Measurements from ENCODE around the gene CDK3. TPM values are rescaled to one million over a fixed set of nuclear protein-coding genes. Genes with fewer than 3 reads are reported as not detected.
A peak's percentile ranks its signal among the peaks of the same experiment; 100 is the strongest.
"Not testable (repeated sequence)": the region's sequence is repeated elsewhere in the genome, so short reads cannot be mapped to it uniquely, and the experiment has no call there.

Gene CDK3
- total RNA-seq, 4 donors from 2014 or later, result 5.6 to 33.1 (median 9.6) TPM

- TF ChIP-seq CTCF (IDR thresholded peaks at IDR 0.05), result no peak
- TF ChIP-seq POLR2AphosphoS5 (IDR thresholded peaks at IDR 0.05), result no peak
- no peak for TF ChIP-seq POLR2A (IDR thresholded peaks at IDR 0.05)
- TF ChIP-seq EP300 (IDR thresholded peaks at IDR 0.05), result no peak
- Histone ChIP-seq H3K9me3 (no peaks in the 10 kb centered on the region), H3K27ac (no peak overlapping the region), H3K36me3 (peaks cover 63% of the 10 kb centered on the region), H3K27me3 (no peaks in the 10 kb centered on the region), H3K4me1 (peaks cover 12% of the 10 kb centered on the region), H3K4me3 (no peak overlapping the region)
- WGBS, result 65% methylated on average over 6 of the region's 6 CpGs
- no peak for DNase-seq (ENCODE audit: low spot score in 2 of 2)
These were observed 38.5 kb downstream of the CDK3 start for GRCh38 chr17:76039121-76039520.

DNA sequence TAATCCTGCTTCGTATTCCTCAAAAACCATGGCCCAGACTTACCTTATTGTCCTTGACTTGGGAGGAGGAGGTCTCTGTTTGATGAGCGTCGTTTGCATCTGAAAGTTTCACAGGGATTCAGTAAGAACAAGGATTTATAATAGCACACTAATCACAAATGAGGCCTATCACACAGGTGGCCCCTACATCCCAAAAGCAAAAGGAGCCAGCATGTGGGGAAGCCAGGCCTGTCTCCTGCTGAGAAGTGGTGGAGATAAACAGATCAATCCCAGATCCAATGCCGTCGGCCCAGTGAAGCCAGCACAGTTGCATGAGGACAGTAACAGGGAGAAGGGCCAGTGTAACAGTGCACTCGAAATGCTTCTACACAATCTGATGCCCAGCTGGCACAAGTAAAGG lies 39.7 kb downstream of the CDK3 start:
- no peak for DNase-seq (ENCODE audit: low spot score in 2 of 2)
- H3K4me1 ChIP-seq, result peaks cover 21% of the 10 kb centered on the region
- H3K9me3 ChIP-seq, result no peaks in the 10 kb centered on the region
- TF ChIP-seq POLR2AphosphoS5 (IDR thresholded peaks at IDR 0.05) (no peak), POLR2A (IDR thresholded peaks at IDR 0.05) (no peak)
- WGBS, result 71% methylated on average over 6 of the region's 6 CpGs
- no peaks in the 10 kb centered on the region for H3K27me3 ChIP-seq
- no peak overlapping the region for H3K4me3 ChIP-seq
- H3K27ac ChIP-seq, result no peak overlapping the region
- peaks cover 75% of the 10 kb centered on the region for H3K36me3 ChIP-seq

DNA sequence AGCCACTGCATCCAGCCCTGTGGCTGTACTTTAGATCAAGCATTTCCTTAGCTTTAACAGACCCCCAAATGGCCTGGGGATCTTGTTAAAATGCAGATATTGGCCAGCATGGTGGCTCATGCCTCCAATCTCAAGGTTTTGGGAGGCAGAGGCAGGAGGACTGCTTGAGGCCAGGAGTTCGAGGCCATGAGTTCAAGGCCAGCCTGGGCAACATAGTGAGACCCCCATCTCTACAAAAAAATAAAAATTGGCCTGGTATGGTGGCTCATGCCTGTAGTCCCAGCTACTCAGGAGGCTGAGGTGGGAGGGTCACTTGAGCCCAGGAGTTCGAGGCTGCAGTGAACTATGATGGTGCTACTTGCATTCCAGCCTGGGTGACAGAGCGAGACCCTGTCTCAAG lies 42.2 kb downstream of the CDK3 start:
- Histone ChIP-seq H3K4me1 (peaks cover 13% of the 10 kb centered on the region), H3K36me3 (peaks cover 100% of the 10 kb centered on the region)
- not testable (repeated sequence) for H3K27me3 ChIP-seq; H3K27ac ChIP-seq; DNase-seq (ENCODE audit: low spot score in 2 of 2); H3K4me3 ChIP-seq; H3K9me3 ChIP-seq
- 93% methylated on average over 3 of the region's 3 CpGs for WGBS

DNA sequence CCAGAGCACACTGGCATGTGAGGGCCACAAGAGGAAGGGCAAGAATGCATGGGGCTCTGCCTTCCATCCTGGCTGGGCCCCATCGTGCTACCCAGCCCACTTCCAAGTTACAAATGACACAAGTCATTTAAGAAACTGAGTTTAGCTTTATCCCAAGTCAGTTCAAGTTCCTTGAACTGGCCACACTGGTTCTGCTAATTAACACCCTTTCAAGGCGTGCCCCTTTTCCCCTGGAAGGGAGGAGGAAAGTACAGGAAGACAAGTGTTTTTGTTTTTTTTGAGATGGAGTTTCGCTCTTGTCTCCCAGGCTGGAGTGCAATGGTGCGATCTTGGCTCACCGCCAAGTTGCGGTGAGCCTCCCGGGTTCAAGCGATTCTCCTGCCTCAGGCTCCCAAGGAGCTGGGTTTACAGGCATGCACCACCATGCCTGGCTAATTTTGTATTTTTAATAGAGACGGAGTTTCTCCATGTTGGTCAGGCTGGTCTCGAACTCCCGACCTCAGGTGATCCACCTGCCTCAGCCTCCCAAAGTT lies 43.9 kb downstream of the CDK3 start:
- H3K4me3 ChIP-seq; H3K9me3 ChIP-seq; H3K27me3 ChIP-seq; DNase-seq (ENCODE audit: low spot score in 2 of 2): not testable (repeated sequence)
- Histone ChIP-seq H3K27ac (peak overlapping the region; percentile 35), H3K4me1 (peaks cover 15% of the 10 kb centered on the region), H3K36me3 (peaks cover 100% of the 10 kb centered on the region)
- WGBS, result 50% methylated on average over 11 of the region's 11 CpGs

- Histone ChIP-seq H3K9me3 (no peaks in the 10 kb centered on the region), H3K27ac (no peak overlapping the region), H3K4me1 (peaks cover 28% of the 10 kb centered on the region), H3K27me3 (no peaks in the 10 kb centered on the region), H3K4me3 (no peak overlapping the region), H3K36me3 (peaks cover 95% of the 10 kb centered on the region)
- WGBS, result 80% methylated on average over 8 of the region's 8 CpGs
- no peak for DNase-seq (ENCODE audit: low spot score in 2 of 2)
- TF ChIP-seq EP300 (IDR thresholded peaks at IDR 0.05) (no peak), CTCF (IDR thresholded peaks at IDR 0.05) (no peak), POLR2A (IDR thresholded peaks at IDR 0.05) (no peak), POLR2AphosphoS5 (IDR thresholded peaks at IDR 0.05) (no peak)
These were observed 45.4 kb downstream of the CDK3 start for GRCh38 chr17:76046064-76046463.

DNA sequence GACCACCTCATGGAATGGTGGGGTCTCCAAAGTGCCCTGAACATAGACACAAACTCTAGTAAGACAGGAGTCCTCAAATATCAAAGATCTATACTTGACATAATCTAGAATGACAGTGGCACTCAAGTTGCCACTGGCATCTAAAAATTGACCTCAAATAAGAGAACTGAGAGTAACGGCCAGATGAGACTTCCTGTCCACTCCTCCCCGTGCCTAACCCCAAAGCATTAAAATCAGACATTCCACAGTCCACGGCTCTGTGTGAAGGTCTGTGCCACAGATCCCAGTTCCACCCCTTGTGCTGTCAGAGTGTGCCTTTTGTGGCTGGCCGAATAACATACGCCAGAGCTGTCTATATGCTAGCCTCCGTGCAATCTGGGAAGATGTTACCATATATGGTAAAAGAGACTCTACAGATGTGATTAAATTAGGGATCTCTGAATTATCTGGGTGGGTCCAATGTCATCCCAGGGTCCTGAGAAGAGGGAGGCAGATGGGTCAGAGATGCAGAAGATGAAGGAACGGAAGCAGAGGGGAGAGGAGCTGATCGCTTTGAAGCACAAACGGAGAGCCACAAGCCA lies 47.5 kb downstream of the CDK3 start:
- Histone ChIP-seq H3K4me1 (peaks cover 41% of the 10 kb centered on the region), H3K27ac (no peak overlapping the region), H3K9me3 (no peaks in the 10 kb centered on the region), H3K4me3 (no peak overlapping the region), H3K36me3 (peaks cover 80% of the 10 kb centered on the region), H3K27me3 (no peaks in the 10 kb centered on the region)
- 86% methylated on average over 9 of the region's 9 CpGs for WGBS
- DNase-seq (ENCODE audit: low spot score in 2 of 2), result no peak
- TF ChIP-seq CTCF (IDR thresholded peaks at IDR 0.05) (no peak), EP300 (IDR thresholded peaks at IDR 0.05) (no peak), POLR2AphosphoS5 (IDR thresholded peaks at IDR 0.05) (no peak), POLR2A (IDR thresholded peaks at IDR 0.05) (no peak)

DNA sequence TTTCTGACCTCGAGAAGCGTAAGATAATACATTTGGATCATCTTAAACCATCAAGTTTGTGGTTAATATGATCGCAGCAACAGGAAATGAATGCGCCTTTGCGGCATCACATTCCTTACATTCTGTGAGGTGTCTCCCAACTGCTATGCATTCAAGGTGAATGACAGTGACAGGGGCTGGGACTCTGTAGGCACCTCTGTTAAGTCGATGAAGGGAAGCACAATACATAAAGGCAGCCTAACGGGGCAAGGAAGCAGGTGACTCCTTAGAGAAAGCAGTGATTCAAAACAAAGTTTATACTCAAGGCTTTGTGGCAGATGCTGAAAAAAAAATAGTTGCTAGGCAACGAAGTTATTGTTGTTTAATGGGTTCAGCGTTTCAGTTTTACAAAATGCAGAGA lies 48.1 kb downstream of the CDK3 start:
- Histone ChIP-seq H3K4me1 (peaks cover 40% of the 10 kb centered on the region), H3K9me3 (no peaks in the 10 kb centered on the region), H3K4me3 (no peak overlapping the region), H3K27ac (no peak overlapping the region), H3K36me3 (peaks cover 74% of the 10 kb centered on the region), H3K27me3 (no peaks in the 10 kb centered on the region)
- WGBS, result 76% methylated on average over 9 of the region's 9 CpGs
- DNase-seq (ENCODE audit: low spot score in 2 of 2), result no peak
- TF ChIP-seq POLR2AphosphoS5 (IDR thresholded peaks at IDR 0.05) (no peak), CTCF (IDR thresholded peaks at IDR 0.05) (no peak)
